ENCODE results near the gene BEND7.

GRCh38 chr10:13559124-13559700 is 30.4 kb upstream of the BEND7 start:
- no peak for TF ChIP-seq CEBPB (IDR thresholded peaks at IDR 0.05; ENCODE audit: borderline replicate concordance, low read depth, low read length)
- TF ChIP-seq SMC3 (IDR thresholded peaks at IDR 0.05; ENCODE audit: low read length), result no peak
- TF ChIP-seq SP1 (IDR thresholded peaks at IDR 0.05), result no peak
- no peak for TF ChIP-seq SP1 (CRISPR knock-in tag; IDR thresholded peaks at IDR 0.05)
- TF ChIP-seq GTF2F1 (IDR thresholded peaks at IDR 0.05; ENCODE audit: low read length), result no peak
- no peak for TF ChIP-seq MXI1 (IDR thresholded peaks at IDR 0.05; ENCODE audit: borderline replicate concordance, low read depth, low read length)

Data from HepG2 (cell line).